Kidney (tissue), 14 donors: Measurements from ENCODE around the gene CEP104. TPM values are rescaled to one million over a fixed set of nuclear protein-coding genes. Genes with fewer than 3 reads are reported as not detected.

Experiments used
- DNase-seq, 5 donors: peaks; one replicate each; pipeline ENCODE4 v3.0.0-alpha.2; 2013 to 2020
- FAIRE-seq: peaks from 2 replicates; lab custom pipeline; 2012; peaks lifted over from hg19 to GRCh38; lab: Jason Lieb, UNC
- H3K27ac ChIP-seq, 2 donors: one replicate each; pipeline ENCODE4 v1.7.0; 2013; ENCODE audit warnings: low read depth in 2 of 2, low read length in 2 of 2, inconsistent platforms in 1 of 2
- H3K27me3 ChIP-seq: one replicate; pipeline ENCODE4 v1.7.1; 2013; ENCODE audit warnings: low read length, inconsistent platforms; ENCODE audit not compliant: control insufficient read depth, insufficient read depth
- H3K36me3 ChIP-seq, 3 donors: one replicate each; pipeline versions ENCODE4 v1.7.0 to v1.7.1; 2013; ENCODE audit warnings: low read length in 3 of 3, control low read depth in 1 of 3, inconsistent platforms in 1 of 3; ENCODE audit not compliant: insufficient read depth in 3 of 3, control insufficient read depth in 2 of 3
- H3K4me1 ChIP-seq, 3 donors: one replicate each; pipeline versions ENCODE4 v1.7.0 to v1.7.1; 2013; ENCODE audit warnings: low read length in 3 of 3, inconsistent platforms in 1 of 3, low read depth in 1 of 3; ENCODE audit not compliant: control insufficient read depth in 2 of 3, insufficient read depth in 2 of 3
- H3K4me3 ChIP-seq, 3 donors: one replicate each; pipeline versions ENCODE4 v1.7.0 to v1.8.1; 2013; ENCODE audit warnings: low read length in 3 of 3, control low read depth in 1 of 3, inconsistent platforms in 1 of 3
- H3K9ac ChIP-seq, 3 donors: one replicate each; pipeline versions ENCODE4 v1.7.0 to v1.7.1; 2013; ENCODE audit warnings: low read length in 3 of 3, control low read depth in 1 of 3, inconsistent platforms in 1 of 3
- H3K9me3 ChIP-seq, 3 donors: one replicate each; pipeline versions ENCODE4 v1.7.0 to v1.7.1; 2013; ENCODE audit warnings: low read length in 3 of 3, control low read depth in 1 of 3, inconsistent platforms in 1 of 3; ENCODE audit not compliant: control insufficient read depth in 2 of 3, insufficient read depth in 1 of 3
- CTCF ChIP-seq: IDR thresholded peaks from 3 replicates; pipeline ENCODE4 v1.5.1; 2012; ENCODE audit warnings: mild to moderate bottlenecking, moderate library complexity, borderline replicate concordance; ENCODE audit not compliant: insufficient read depth; ENCODE audit errors: extremely low read depth
- intact Hi-C: fragments of 100-400 bp; cut with DNase I; formaldehyde crosslinking; loops from one replicate; pipeline ENCODE4 v1.11.1; 2022
- polyA plus RNA-seq: library from polyadenylated mRNA; stranded (reverse); fragments of 350-450 nt; fragmentation: Illumina TruSeq; extraction: RNeasy Lipid Tissue Mini Kit (QIAGEN cat#74804); gene quantifications from one replicate; pipeline ENCODE4 v1.2.3, GENCODE V29; 2014; ENCODE audit warnings: low read depth, low replicate concordance; ENCODE audit not compliant: insufficient read depth
- total RNA-seq: library from RNA; stranded (reverse); fragmentation: NEBNext Ultra II Directional; extraction: Animal tissue kit (Norgen Biotek cat#: 25700); gene quantifications from one replicate; pipeline ENCODE4 v1.2.1, GENCODE V29; 2021
- donor health status: control.
- donor health status: control.
- donor health status: control.
- donor health status: control.
- donor health status: control.
- donor health status: DM: yes; HTN: yes; CAD: no.
- donor health status: Normal renal cell carcinoma (clear cell type).

CEP104 gene
- total and polyA plus RNA-seq, 2 donors from 2014 or later, result 11.1 to 51.2 TPM

- Histone ChIP-seq H3K27ac (no peak overlapping the region), H3K36me3 (peaks cover 13 to 53% (median 39%) of the 10 kb centered on the region in 3 donors), H3K9me3 (no peaks in the 10 kb centered on the region), H3K27me3 (no peaks in the 10 kb centered on the region), H3K4me1 (peaks cover 0 to 4% (median 0%) of the 10 kb centered on the region in 3 donors), H3K9ac (no peak overlapping the region), H3K4me3 (no peak overlapping the region)
- no peak for TF ChIP-seq CTCF
- FAIRE-seq, result no peak
- peak in 1 of 5 donors; percentile 10 for DNase-seq
- intact Hi-C loops, result no loop called here
Measured at GRCh38 chr1:3836421-3836820, 20.6 kb downstream of the CEP104 start.

- DNase-seq, result peak in 1 of 5 donors; percentile 21
- peaks cover 15 to 50% (median 39%) of the 10 kb centered on the region in 3 donors for H3K36me3 ChIP-seq
- intact Hi-C loops, result no loop called here
- no peaks in the 10 kb centered on the region for H3K9me3 ChIP-seq
- H3K9ac ChIP-seq, result no peak overlapping the region
- no peak for FAIRE-seq
- no peak for TF ChIP-seq CTCF
- no peak overlapping the region for H3K27ac ChIP-seq
- no peak overlapping the region for H3K4me3 ChIP-seq
- H3K4me1 ChIP-seq, result peaks cover 0 to 4% (median 0%) of the 10 kb centered on the region in 3 donors
- no peaks in the 10 kb centered on the region for H3K27me3 ChIP-seq
Measured at GRCh38 chr1:3834701-3835100, 22.3 kb downstream of the CEP104 start.

GRCh38 chr1:3831689-3832088 is 25.3 kb downstream of the CEP104 start:
- no peak for TF ChIP-seq CTCF
- peaks cover 8 to 34% (median 20%) of the 10 kb centered on the region in 3 donors for H3K36me3 ChIP-seq
- H3K27ac ChIP-seq, result no peak overlapping the region
- H3K9me3 ChIP-seq, result no peaks in the 10 kb centered on the region
- H3K4me3 ChIP-seq, result no peak overlapping the region
- H3K27me3 ChIP-seq, result no peaks in the 10 kb centered on the region
- H3K9ac ChIP-seq, result no peak overlapping the region
- peaks cover 0 to 15% (median 9%) of the 10 kb centered on the region in 3 donors for H3K4me1 ChIP-seq
- intact Hi-C loops, result no loop called here
- FAIRE-seq (no peak), DNase-seq (no peak)

GRCh38 chr1:3828391-3828790 is 28.6 kb downstream of the CEP104 start:
- Histone ChIP-seq H3K27me3 (no peaks in the 10 kb centered on the region), H3K4me3 (no peak overlapping the region), H3K36me3 (peaks cover 8 to 37% (median 19%) of the 10 kb centered on the region in 3 donors), H3K4me1 (peaks cover 0 to 15% (median 9%) of the 10 kb centered on the region in 3 donors), H3K27ac (peak overlapping the region in 1 of 2 donors; percentile 19), H3K9me3 (no peaks in the 10 kb centered on the region), H3K9ac (no peak overlapping the region)
- DNase-seq, result peak in 1 of 5 donors; percentile 47
- no peak for TF ChIP-seq CTCF
- no peak for FAIRE-seq
- intact Hi-C loops, result no loop called here
